HG03025 (cell line): ENCODE results near the gene MAPKBP1.

Source experiments
- ATAC-seq: cut with Tn5 transposase; IDR thresholded peaks from one replicate; pipeline ENCODE4 v1.9.1; 2021; ENCODE audit warnings: mild to moderate bottlenecking, moderate library complexity; ENCODE audit not compliant: unreplicated experiment, low FRiP score

The MAPKBP1 gene

DNA sequence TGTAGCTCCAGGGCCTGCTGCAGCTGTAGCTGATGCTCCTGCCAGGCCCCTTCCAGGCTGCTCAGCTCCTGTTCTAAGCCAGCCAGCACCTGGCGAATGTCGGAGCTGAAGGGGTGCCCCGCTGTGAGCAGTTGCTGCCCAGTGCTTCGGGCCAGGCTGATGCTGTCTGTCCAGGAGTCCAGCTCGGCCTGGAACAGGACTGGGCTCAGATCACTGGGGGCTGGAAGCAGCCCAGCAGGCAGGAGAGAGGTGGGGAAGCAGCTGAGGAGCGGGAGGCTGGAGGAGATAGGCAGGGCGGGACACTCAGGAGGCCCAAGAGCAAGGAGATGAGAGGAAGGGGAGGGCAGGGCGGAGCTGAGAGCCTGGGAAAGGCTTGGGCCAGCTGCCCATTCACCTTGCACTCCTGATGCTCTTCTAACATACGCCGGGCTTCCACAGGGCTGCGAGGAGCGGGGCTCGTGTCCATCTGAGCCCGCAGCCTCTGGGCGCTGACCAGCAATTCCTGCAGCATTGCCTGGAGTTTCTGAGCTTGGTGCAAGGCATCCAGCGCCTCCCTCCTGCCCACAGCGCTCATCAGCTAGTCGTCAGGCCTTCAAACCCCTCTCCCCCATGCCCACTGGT lies 87.6 kb downstream of the MAPKBP1 start:
- no peak for ATAC-seq

DNA sequence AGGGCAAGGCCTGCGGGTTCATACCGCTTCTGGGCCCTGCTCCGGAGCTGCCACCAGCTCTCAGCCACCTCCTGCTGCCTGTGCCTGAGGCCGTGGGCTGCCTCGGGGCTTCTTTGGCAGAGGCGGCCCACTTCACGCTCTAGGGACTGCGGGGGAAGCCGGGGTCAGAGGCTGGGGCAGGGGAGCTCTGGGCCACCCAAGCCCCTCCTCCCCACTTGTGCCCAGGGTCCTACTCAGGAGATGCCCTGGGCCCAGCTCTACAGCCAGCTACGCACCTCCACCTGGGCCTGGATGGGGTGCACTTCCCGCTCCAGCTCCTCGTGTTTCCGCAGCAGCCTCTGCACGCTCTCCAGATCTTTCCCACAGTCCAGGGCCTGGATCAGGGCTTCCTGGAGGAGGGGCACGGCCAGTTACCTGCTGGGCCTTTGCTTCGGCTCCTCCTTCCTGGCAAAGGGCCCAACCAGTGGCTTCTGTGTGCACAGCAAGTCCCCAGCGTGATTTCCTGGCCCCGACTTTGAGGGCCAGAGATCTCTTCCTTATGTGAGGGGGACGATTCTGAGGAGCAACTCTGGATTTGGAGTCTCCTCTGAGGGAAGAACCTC lies 88.3 kb downstream of the MAPKBP1 start:
- no peak for ATAC-seq

- ATAC-seq: no peak
Measured at GRCh38 chr15:41865490-41866055, 91.3 kb downstream of the MAPKBP1 start.

DNA sequence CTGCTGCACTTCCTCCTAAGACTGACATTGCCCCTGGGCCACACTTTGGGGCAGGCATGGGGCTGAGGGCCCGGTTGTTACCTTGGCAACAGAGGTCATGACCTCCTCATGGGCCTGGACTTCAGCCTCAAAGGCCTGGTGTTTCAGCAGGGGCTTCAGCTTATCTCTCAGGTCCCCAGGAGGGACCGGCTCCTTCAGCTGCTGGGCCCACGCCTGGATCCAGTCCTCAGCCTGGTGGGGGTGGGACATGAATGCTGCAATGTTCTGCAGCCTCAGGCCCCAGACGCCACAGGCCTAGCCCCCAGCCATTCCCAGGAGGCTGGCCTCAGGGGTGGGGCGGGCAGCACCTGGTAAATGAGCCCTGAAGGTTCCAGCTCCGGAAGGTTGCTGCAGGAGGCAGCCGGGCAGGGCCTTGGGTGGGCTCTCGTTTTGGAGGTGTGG lies 92.0 kb downstream of the MAPKBP1 start:
- no peak for ATAC-seq

DNA sequence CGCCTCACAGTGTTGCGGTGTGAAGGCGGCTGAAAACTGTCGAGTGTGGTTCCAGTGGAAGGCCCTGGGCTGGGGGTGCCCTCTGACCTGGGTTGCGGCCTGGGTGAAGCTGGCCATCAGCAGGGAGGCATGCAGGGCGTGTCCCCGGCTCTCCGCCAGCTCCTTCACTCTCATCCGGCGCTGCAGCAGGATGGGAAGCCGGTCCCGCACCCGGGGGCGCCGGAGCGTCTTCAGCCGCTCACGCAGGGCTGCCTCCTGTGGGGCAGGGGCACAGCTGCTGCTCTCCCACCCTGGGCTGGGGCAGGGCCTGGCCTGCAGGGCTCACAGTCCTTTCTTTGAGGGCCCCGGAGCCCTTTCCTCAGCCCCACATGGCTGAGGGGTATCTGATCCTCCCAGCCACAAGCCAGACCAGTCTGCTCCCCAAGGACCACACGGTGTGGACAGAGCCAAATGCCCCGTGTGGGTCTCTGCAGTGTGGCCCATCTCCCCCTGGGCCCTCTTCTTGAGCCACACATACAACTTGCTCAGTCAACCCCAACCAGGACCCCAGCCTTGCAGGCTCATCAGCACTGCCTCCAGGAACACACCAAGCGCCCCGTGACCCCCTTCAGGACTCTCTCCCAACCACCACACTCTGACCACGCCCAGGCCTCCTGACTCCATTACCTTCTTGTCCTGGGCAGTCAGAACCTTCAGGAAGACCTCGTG lies 92.7 kb downstream of the MAPKBP1 start:
- ATAC-seq: no peak

DNA sequence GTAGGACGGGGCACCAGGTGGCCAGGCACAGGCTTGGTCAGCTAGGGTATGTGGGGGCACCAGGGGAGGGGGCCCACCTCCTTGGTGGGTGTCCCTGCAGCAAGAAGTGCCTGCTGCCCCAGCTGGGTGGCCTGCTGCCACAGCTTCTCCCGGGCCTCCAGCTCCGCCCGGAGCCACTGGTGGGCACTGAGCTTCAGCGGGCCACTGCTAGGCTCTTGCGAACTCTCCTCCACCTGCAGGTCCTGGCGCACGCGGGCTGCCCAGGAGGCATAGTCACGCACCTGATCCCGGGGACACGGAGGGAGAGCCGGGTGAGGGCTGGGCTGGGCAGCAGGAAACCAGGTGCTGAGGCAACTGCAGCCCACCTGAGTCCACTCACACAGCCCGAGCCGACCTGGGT lies 94.0 kb downstream of the MAPKBP1 start:
- ATAC-seq: no peak

DNA sequence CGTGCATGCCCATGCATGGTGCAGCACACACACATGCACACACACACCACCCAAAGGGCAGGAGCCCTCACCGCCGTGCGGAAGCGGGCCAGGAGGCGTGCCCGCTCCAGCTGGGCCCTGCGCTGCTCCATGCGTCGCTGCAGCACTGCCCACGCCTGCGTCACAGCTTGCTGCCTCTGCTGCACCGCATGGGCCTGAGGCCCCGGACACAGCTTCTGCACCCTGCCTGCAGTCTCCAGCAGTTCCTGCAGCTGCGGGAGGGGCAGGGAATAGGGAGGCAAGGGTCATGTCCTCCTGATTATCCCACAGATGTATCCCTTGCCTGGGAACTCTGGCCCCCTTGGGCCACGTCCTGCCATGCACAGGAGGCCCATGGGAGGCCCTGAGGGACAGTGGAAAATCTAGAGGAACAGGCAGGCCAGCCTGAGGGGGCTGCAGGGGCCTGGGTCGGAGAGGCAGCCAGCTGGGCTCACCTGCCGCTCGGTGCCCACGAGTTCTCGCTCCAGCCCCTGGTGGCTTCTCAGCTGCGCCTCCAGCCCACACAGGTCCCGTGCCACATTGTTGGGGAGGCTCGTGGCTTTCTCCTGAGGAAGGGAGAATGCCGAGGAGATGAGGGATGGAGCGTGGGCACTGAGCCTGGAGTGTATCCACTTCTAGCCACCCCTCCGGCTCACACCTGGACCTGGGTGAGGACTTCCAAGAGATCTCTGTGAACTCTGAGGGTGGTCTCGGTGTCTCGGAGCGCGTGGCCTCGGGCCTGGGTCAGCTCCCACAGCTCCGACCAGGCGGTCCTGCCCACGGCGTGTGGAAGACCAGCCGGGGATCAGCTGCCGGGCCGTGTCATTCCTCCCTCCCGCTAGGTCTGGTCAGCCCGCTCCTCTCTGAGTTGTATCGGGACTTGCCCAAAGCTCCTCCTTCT lies 95.7 kb downstream of the MAPKBP1 start:
- no peak for ATAC-seq

DNA sequence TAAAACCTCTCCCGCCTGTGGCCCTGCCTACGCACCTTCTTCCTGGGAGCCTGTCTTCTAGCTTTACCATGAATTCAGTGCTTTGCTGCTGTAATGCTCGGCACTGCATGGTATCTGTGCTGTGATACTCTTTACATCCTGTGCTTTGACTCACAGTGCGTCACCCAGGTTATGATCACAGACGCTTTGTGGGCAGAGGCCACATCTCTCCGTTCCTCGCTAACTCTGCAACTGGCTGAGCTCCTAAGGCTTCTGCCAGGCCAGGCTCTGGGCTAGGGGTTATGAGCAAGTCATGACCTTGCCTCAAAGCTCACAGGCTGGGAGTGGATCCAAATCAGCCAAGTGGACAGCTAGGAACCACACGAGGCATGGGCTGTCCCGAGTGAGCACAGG lies 96.4 kb downstream of the MAPKBP1 start:
- ATAC-seq: no peak

DNA sequence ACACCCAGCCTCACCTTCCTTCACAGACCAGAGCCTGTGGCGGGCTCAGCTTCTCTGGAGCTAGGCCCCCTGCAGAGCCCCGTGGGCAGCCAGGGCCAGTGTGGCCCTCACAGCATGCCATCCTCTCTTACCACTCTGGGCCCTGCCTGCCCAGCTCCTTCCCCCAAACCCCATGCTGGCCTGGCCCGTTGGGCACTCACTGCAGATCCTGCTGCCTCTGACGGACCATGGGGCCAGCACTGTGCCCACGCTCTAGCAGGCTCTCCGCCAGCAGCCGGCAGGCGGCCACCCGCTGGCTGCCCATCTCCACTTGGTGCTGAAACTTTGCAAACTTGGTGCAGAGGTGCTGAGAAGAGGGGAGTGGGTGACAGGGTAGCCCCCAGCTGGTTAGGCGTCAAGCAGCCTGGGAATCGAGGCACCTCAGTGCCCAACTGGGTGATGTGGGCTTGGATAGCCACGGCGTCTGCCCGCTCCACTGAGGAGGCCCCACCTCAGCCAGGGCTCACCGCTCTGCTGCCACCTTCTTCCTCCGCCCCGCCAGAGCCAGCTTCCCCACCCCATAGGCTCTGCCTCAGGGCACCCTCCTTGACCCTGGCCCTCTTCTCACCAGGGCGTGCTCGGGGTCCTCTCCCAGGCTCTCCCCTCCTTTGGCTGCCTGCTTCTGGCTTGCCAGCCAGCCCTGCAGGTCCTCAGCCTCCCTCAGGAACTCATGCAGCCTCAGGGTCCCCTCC lies 97.1 kb downstream of the MAPKBP1 start:
- ATAC-seq: no peak

GRCh38 chr15:41872166-41872747 lies 98.0 kb downstream of the MAPKBP1 start:
- ATAC-seq: no peak

GRCh38 chr15:41873711-41874110 lies 99.4 kb downstream of the MAPKBP1 start:
- ATAC-seq: no peak

GRCh38 chr15:41874736-41875135 lies 100.5 kb downstream of the MAPKBP1 start:
- no peak for ATAC-seq

- no peak for ATAC-seq
Measured at GRCh38 chr15:41876007-41876406, 101.7 kb downstream of the MAPKBP1 start.

DNA sequence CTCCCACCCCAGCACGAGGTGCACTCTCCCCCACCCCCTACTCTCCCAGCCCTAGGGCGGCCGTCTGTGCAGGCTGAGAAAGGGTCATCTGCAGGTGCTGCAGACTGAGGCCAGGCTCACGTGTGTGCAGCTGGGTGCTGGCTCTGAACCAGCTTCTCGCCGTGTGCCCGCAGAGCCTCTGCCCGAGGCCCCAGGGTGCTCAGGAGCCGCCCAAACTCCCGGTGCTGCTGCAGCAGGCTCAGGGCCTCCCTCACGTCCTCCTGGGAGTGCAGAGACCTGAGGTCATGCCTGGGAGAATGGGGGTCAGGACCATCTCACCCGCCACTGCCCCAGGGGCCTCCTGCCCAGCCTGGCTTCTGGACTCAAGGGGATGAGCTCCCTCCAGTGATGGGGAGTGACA lies 102.4 kb downstream of the MAPKBP1 start:
- no peak for ATAC-seq
